ENCODE measurements around the gene ALOX5.

The ALOX5 gene

DNA sequence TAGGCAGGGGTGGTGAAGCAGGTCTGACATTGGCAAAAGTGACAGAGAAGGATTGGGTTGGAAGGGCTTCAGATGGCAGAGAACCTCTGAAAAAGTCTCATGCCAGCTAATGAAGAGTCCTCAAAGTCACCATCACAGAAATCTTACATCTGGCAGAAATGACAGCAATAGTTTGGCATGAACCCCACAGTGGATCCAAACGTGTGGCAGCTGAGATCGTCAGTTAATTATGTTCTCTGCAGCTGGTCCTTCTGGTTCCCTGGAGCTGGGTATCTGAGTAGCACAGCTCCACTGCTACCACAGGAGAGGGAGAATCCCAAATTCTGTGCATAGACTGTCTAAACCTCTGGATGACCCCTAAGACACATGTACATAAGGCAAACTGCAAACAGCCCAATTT is 73.4 kb downstream of the ALOX5 start:
- H3K4me3 ChIP-seq (ENCODE audit: low read length): no peak overlapping the region
- no peaks in the 10 kb centered on the region for H3K4me1 ChIP-seq (ENCODE audit: control insufficient read depth, insufficient read depth, low read length)
- H3K27me3 ChIP-seq (ENCODE audit: control insufficient read depth, insufficient read depth, low read length): no peaks in the 10 kb centered on the region
- H3K27ac ChIP-seq (ENCODE audit: low read depth, low read length): no peak overlapping the region
- no peak overlapping the region for H3K9ac ChIP-seq (ENCODE audit: low read length)
- H3K36me3 ChIP-seq (ENCODE audit: control insufficient read depth, insufficient read depth, low read length): no peaks in the 10 kb centered on the region

DNA sequence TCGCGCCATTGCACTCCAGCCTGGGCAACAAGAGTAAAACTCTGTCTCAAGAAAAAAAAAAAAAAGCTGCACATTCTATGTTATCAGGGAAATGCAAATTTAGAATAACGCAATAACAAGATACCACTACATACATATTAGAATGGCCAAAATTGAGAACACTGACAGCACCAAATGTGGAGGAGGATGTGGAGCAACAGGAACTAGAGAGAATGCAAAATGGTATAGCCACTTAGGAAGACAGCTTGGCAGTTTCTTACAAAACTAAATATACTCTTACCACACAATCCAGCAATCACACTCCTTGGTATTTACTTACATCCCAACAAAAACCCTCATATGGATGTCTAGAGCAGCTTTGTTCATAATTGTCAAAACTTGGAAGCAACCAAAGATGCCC is 76.8 kb downstream of the ALOX5 start:
- peaks cover 4% of the 10 kb centered on the region for H3K4me1 ChIP-seq (ENCODE audit: control insufficient read depth, insufficient read depth, low read length)
- H3K4me3 ChIP-seq (ENCODE audit: low read length): no peak overlapping the region

DNA sequence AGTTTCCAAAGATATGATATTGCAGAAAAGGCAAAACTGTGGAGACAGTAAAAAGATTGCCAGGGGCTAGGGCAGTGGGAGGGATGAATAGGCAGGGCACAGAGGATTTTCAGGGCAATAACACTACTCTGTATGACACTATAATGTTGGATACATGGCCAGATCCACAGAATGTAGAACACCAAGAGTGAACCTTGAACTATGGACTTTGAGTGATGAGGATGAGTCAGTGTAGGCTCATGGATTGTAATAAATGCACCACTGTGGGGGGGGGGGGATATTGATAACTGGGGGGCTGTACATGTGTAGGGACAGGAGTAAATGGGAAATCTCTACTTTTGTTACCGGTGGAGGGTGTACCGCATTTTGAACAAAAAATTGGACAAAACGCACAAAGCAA is 77.4 kb downstream of the ALOX5 start:
- Histone ChIP-seq H3K27ac (ENCODE audit: low read depth, low read length) (no peak overlapping the region), H3K4me1 (ENCODE audit: control insufficient read depth, insufficient read depth, low read length) (peaks cover 4% of the 10 kb centered on the region), H3K9ac (ENCODE audit: low read length) (no peak overlapping the region), H3K36me3 (ENCODE audit: control insufficient read depth, insufficient read depth, low read length) (no peaks in the 10 kb centered on the region), H3K27me3 (ENCODE audit: control insufficient read depth, insufficient read depth, low read length) (no peaks in the 10 kb centered on the region), H3K4me3 (ENCODE audit: low read length) (no peak overlapping the region)

More for the DNA sequence above, 76.8 kb downstream of the ALOX5 start:
- no peaks in the 10 kb centered on the region for H3K36me3 ChIP-seq (ENCODE audit: control insufficient read depth, insufficient read depth, low read length)
- no peak overlapping the region for H3K27ac ChIP-seq (ENCODE audit: low read depth, low read length)
- H3K27me3 ChIP-seq (ENCODE audit: control insufficient read depth, insufficient read depth, low read length): no peaks in the 10 kb centered on the region
- H3K9ac ChIP-seq (ENCODE audit: low read length): no peak overlapping the region

DNA sequence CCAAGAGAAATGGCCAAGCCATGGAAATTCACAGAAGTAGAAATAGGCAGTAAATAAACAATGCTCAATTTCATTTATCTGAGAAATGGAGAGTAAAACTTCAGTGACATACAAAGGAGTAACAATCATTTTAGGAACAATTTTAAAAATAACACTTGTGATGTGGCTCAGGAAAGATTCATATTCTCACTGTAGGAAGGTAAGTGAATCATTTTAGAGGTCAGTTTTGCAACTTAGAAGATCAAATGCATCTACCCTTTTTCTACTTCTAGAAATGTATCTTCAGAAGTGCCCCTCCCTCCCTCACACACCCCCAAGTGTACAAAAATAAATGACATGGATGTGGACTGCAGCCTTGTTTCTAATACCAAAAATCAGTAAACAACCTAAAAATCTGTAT is 78.3 kb downstream of the ALOX5 start:
- Histone ChIP-seq H3K4me1 (ENCODE audit: control insufficient read depth, insufficient read depth, low read length) (peaks cover 4% of the 10 kb centered on the region), H3K27me3 (ENCODE audit: control insufficient read depth, insufficient read depth, low read length) (no peaks in the 10 kb centered on the region), H3K4me3 (ENCODE audit: low read length) (no peak overlapping the region), H3K36me3 (ENCODE audit: control insufficient read depth, insufficient read depth, low read length) (no peaks in the 10 kb centered on the region), H3K9ac (ENCODE audit: low read length) (no peak overlapping the region), H3K27ac (ENCODE audit: low read depth, low read length) (no peak overlapping the region)

DNA sequence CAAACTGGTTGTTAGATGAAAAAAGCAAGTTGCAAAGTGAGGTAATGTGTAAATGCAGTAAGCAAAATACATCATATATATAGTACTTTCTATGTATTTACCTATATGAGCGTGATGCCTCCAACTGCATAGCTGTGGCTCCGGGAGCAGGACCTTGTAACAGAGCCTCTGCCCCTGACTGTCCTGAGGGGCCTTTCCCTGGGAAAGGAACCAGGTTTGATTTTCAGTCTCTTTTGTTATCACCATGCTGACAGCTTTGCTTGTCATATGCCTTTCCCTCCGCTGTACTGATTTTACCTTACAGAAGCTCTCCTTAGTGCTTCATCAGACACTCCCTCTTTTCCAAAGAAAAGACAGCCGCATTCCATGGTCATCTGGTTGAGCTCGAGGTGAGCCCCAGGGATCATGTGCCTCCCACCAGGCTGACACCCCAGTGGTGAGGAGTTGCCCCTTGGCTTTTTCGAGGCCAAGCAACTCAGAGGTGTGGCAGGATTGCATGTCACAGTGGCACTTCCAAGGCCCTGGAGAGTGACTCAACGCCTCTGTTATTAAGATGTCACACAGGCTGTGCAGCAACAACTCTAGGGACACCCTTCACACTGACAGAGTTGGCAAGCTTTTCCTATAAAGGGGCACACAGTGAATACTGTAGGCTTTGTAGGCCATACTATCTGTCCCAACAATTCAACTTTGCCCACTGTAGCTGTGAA is 78.9 kb downstream of the ALOX5 start:
- no peaks in the 10 kb centered on the region for H3K36me3 ChIP-seq (ENCODE audit: control insufficient read depth, insufficient read depth, low read length)
- H3K4me3 ChIP-seq (ENCODE audit: low read length): no peak overlapping the region
- H3K27ac ChIP-seq (ENCODE audit: low read depth, low read length): no peak overlapping the region
- H3K9ac ChIP-seq (ENCODE audit: low read length): no peak overlapping the region
- H3K27me3 ChIP-seq (ENCODE audit: control insufficient read depth, insufficient read depth, low read length): no peaks in the 10 kb centered on the region
- peaks cover 4% of the 10 kb centered on the region for H3K4me1 ChIP-seq (ENCODE audit: control insufficient read depth, insufficient read depth, low read length)

DNA sequence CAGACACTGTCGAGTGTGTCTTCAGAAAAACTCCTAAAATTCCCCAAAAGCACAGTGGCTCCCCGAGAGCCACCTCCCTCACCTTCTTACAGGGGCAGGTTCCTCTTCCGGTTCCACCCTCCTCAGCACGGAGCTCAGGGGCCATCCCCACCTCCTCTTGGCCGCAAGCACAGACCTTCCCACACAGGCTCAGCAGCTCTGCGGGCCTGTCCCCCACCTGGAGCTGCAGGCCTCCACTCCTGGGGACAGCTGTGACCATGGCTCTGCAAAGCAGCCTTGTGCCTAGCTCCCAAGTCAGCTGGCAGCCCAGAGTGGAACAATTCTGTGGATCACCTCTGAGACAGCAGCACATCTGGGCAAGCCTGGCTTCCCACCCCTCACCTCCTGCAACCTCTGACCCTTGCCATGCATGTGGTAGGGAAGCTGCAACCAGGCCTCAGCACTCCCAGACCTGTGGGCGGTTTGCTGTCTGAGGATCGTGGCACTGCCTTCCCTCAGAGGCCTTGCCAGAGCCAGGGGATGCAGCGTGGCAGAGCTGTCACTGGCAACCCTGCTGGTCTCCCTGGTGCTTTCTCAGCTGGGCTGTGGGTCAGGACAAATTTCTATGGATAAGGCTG is 79.7 kb downstream of the ALOX5 start:
- Histone ChIP-seq H3K9ac (ENCODE audit: low read length) (no peak overlapping the region), H3K36me3 (ENCODE audit: control insufficient read depth, insufficient read depth, low read length) (peaks cover 4% of the 10 kb centered on the region), H3K27ac (ENCODE audit: low read depth, low read length) (no peak overlapping the region)

GRCh38 chr10:45454262-45454661 is 80.2 kb downstream of the ALOX5 start:
- no peak overlapping the region for H3K4me3 ChIP-seq (ENCODE audit: low read length)
- H3K9ac ChIP-seq (ENCODE audit: low read length): no peak overlapping the region
- H3K27me3 ChIP-seq (ENCODE audit: control insufficient read depth, insufficient read depth, low read length): no peaks in the 10 kb centered on the region
- peaks cover 8% of the 10 kb centered on the region for H3K36me3 ChIP-seq (ENCODE audit: control insufficient read depth, insufficient read depth, low read length)
- no peak overlapping the region for H3K27ac ChIP-seq (ENCODE audit: low read depth, low read length)
- peaks cover 4% of the 10 kb centered on the region for H3K4me1 ChIP-seq (ENCODE audit: control insufficient read depth, insufficient read depth, low read length)

More for the DNA sequence above, 79.7 kb downstream of the ALOX5 start:
- no peak overlapping the region for H3K4me3 ChIP-seq (ENCODE audit: low read length)
- H3K4me1 ChIP-seq (ENCODE audit: control insufficient read depth, insufficient read depth, low read length): peaks cover 4% of the 10 kb centered on the region
- H3K27me3 ChIP-seq (ENCODE audit: control insufficient read depth, insufficient read depth, low read length): no peaks in the 10 kb centered on the region

- no peak overlapping the region for H3K27ac ChIP-seq (ENCODE audit: low read depth, low read length)
Observed at GRCh38 chr10:45454859-45455258, 80.8 kb downstream of the ALOX5 start.

DNA sequence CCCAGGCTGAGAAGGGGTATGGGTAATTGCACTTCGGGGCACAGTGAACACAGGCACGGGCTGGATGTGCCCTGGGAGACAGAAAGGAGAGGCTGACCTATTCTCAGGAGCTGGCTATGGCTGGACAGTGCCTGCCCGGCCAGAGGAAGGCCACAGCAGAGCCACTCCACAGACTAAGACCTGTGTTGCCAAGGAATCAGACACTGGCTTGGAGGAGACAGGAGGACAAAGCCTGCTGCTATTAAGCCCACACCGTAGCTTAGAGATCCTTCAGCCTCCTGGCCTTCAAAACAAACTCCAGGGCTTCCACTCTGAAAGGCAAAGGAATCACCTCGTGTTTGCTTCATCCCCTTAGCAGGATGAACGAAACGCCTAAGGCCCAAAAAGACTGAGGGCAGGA is 82.2 kb downstream of the ALOX5 start:
- H3K36me3 ChIP-seq (ENCODE audit: control insufficient read depth, insufficient read depth, low read length): peaks cover 12% of the 10 kb centered on the region
- H3K27ac ChIP-seq (ENCODE audit: low read depth, low read length): no peak overlapping the region
- no peak overlapping the region for H3K4me3 ChIP-seq (ENCODE audit: low read length)
- no peak overlapping the region for H3K9ac ChIP-seq (ENCODE audit: low read length)
- peaks cover 4% of the 10 kb centered on the region for H3K4me1 ChIP-seq (ENCODE audit: control insufficient read depth, insufficient read depth, low read length)
- H3K27me3 ChIP-seq (ENCODE audit: control insufficient read depth, insufficient read depth, low read length): no peaks in the 10 kb centered on the region

More at GRCh38 chr10:45454859-45455258, 80.8 kb downstream of the ALOX5 start:
- H3K36me3 ChIP-seq (ENCODE audit: control insufficient read depth, insufficient read depth, low read length): peaks cover 8% of the 10 kb centered on the region
- no peak overlapping the region for H3K9ac ChIP-seq (ENCODE audit: low read length)
- no peak overlapping the region for H3K4me3 ChIP-seq (ENCODE audit: low read length)
- no peaks in the 10 kb centered on the region for H3K27me3 ChIP-seq (ENCODE audit: control insufficient read depth, insufficient read depth, low read length)
- H3K4me1 ChIP-seq (ENCODE audit: control insufficient read depth, insufficient read depth, low read length): peaks cover 4% of the 10 kb centered on the region

DNA sequence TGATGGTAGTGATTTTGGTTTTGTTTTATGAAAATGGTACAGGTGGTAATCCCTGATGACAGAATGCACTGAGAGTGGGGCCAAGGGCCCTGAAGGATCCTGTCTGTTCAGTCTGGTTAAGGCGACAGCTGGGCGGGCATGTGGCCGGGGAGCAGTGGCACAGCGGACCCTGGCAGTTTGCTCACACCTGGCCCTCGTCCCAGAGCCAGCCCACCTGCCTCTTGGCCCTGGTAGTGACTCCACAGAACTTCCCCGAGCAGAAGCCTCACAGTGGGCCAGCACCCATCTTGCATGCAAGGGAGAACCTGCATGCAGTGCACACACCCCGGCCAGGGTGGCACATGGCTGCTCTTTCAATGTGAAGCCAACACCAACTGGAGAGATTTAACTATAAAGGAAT is 82.8 kb downstream of the ALOX5 start:
- peaks cover 4% of the 10 kb centered on the region for H3K4me1 ChIP-seq (ENCODE audit: control insufficient read depth, insufficient read depth, low read length)

DNA sequence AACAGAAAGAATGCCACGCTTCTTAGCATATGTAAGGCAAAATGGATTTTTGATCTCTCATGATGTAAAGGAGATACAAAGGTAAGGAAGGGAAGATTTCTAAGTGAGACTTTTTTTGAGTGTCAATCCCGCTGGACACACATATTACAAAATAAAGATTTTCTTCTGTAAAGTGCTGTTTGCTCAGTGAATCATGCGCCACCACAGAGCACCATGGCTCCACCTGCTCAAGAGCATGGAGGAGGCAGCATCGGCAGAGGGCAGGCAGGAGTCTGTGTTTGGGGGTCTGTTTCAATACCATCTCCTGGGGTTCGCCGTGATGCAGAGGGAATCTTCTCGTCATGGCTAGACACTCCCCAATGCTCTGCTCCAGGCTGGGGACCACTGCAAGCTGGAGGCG is 83.5 kb downstream of the ALOX5 start:
- no peak overlapping the region for H3K4me3 ChIP-seq (ENCODE audit: low read length)
- H3K36me3 ChIP-seq (ENCODE audit: control insufficient read depth, insufficient read depth, low read length): peaks cover 12% of the 10 kb centered on the region
- peaks cover 4% of the 10 kb centered on the region for H3K4me1 ChIP-seq (ENCODE audit: control insufficient read depth, insufficient read depth, low read length)
- no peaks in the 10 kb centered on the region for H3K27me3 ChIP-seq (ENCODE audit: control insufficient read depth, insufficient read depth, low read length)
- no peak overlapping the region for H3K27ac ChIP-seq (ENCODE audit: low read depth, low read length)
- no peak overlapping the region for H3K9ac ChIP-seq (ENCODE audit: low read length)

More for the DNA sequence above, 82.8 kb downstream of the ALOX5 start:
- Histone ChIP-seq H3K27ac (ENCODE audit: low read depth, low read length) (no peak overlapping the region), H3K36me3 (ENCODE audit: control insufficient read depth, insufficient read depth, low read length) (peaks cover 12% of the 10 kb centered on the region), H3K4me3 (ENCODE audit: low read length) (no peak overlapping the region), H3K9ac (ENCODE audit: low read length) (no peak overlapping the region), H3K27me3 (ENCODE audit: control insufficient read depth, insufficient read depth, low read length) (no peaks in the 10 kb centered on the region)

- Histone ChIP-seq H3K36me3 (ENCODE audit: control insufficient read depth, insufficient read depth, low read length) (peaks cover 17% of the 10 kb centered on the region), H3K27ac (ENCODE audit: low read depth, low read length) (no peak overlapping the region), H3K4me3 (ENCODE audit: low read length) (no peak overlapping the region), H3K27me3 (ENCODE audit: control insufficient read depth, insufficient read depth, low read length) (no peaks in the 10 kb centered on the region), H3K4me1 (ENCODE audit: control insufficient read depth, insufficient read depth, low read length) (no peaks in the 10 kb centered on the region), H3K9ac (ENCODE audit: low read length) (no peak overlapping the region)
Observed at GRCh38 chr10:45460235-45460878, 86.3 kb downstream of the ALOX5 start.
